GM12878 (cell line): ENCODE measurements around the gene B9D1. TPM values are rescaled to one million over a fixed set of nuclear protein-coding genes. Genes with fewer than 3 reads are reported as not detected.

Source experiments
- BCLAF1 ChIP-seq: fragments of 450-650 bp; IDR thresholded peaks from 2 replicates; pipeline ENCODE4 v1.6.1; 2017; ENCODE audit warnings: antibody characterized with exemption, mild to moderate bottlenecking, moderate library complexity
- CBX5 ChIP-seq: sonication (generic); IDR thresholded peaks from 2 replicates; pipeline ENCODE4 v1.6.1; 2016; ENCODE audit warnings: low read depth, moderate library complexity, mild to moderate bottlenecking, inconsistent platforms
- FOS ChIP-seq: IDR thresholded peaks from 3 replicates; pipeline ENCODE4 v1.6.1; 2011; ENCODE audit warnings: borderline replicate concordance; ENCODE audit not compliant: insufficient read length; ENCODE audit errors: extremely low read depth
- FOXM1 ChIP-seq: IDR thresholded peaks from 2 replicates; pipeline ENCODE4 v1.6.1; 2012; ENCODE audit warnings: low read depth, mild to moderate bottlenecking, inconsistent platforms, low read length, moderate library complexity
- HSF1 ChIP-seq: fragments of 150-350 bp; IDR thresholded peaks from 2 replicates; pipeline ENCODE4 v1.6.1; 2014; ENCODE audit warnings: mild to moderate bottlenecking, low read depth, low read length
- JUND ChIP-seq: IDR thresholded peaks from 2 replicates; pipeline ENCODE4 v1.6.1; 2012; ENCODE audit warnings: low read depth, mild to moderate bottlenecking, low read length, improper control_type of control experiment, moderate library complexity
- KAT2A ChIP-seq: conservative IDR thresholded peaks from 2 replicates; pipeline ENCODE4 v1.6.1; 2011; ENCODE audit warnings: low read depth, low read length; ENCODE audit not compliant: control insufficient read depth
- KDM1A ChIP-seq: fragments of 200-600 bp; sonication (generic); IDR thresholded peaks from 2 replicates; pipeline ENCODE4 v1.6.1; 2016; ENCODE audit warnings: borderline replicate concordance
- MYC ChIP-seq: IDR thresholded peaks from 2 replicates; pipeline ENCODE4 v1.6.1; 2011; ENCODE audit warnings: mild to moderate bottlenecking, low read length, moderate library complexity, inconsistent platforms; ENCODE audit not compliant: insufficient read depth, insufficient replicate concordance, insufficient read length, severe bottlenecking
- NBN ChIP-seq: fragments of 450-650 bp; IDR thresholded peaks from 2 replicates; pipeline ENCODE4 v1.6.1; 2016
- POLR2AphosphoS5 ChIP-seq: IDR thresholded peaks from 2 replicates; pipeline ENCODE4 v1.6.1; 2011; ENCODE audit warnings: mild to moderate bottlenecking, low read length, inconsistent platforms
- RELB ChIP-seq: fragments of 450-650 bp; IDR thresholded peaks from 2 replicates; pipeline ENCODE4 v1.6.1; 2017; ENCODE audit warnings: low read depth, mild to moderate bottlenecking, moderate library complexity
- SIN3A ChIP-seq: IDR thresholded peaks from 2 replicates; pipeline ENCODE4 v1.6.1; 2012; ENCODE audit warnings: low read depth, low read length, improper control_type of control experiment
- TAF1 ChIP-seq: IDR thresholded peaks from 2 replicates; pipeline ENCODE4 v1.6.1; 2011; ENCODE audit warnings: mild to moderate bottlenecking, low read depth, low read length, borderline replicate concordance
- WRNIP1 ChIP-seq: IDR thresholded peaks from 2 replicates; pipeline ENCODE4 v1.6.1; 2011; ENCODE audit warnings: low read depth, low read length, improper control_type of control experiment, borderline replicate concordance
- ZBTB11 ChIP-seq: fragments of 450-650 bp; formaldehyde crosslinking; IDR thresholded peaks from 2 replicates; pipeline ENCODE4 v1.5.0; 2022; ENCODE audit warnings: mild to moderate bottlenecking, missing genetic modification characterization
- ZNF384 ChIP-seq: IDR thresholded peaks from 2 replicates; pipeline ENCODE4 v1.6.1; 2012; ENCODE audit warnings: low read depth, mild to moderate bottlenecking, low read length, improper control_type of control experiment, borderline replicate concordance
- polyA plus RNA-seq, 11 experiments: library from polyadenylated mRNA; depleted of rRNA in 4 of 11; unstranded in 6 of 11; stranded (reverse) in 5 of 11; fragments of >200 nt; fragmentation: Nextera tagmentation in 4 of 11; fragmentation: Illumina TruSeq in 1 of 11; extraction: Ambion mirVana in 4 of 11; extraction: Trizol in 1 of 11; gene quantifications; 1 replicate in 1 of 11; 2 replicates in 10 of 11; pipeline versions ENCODE4 v1.2.1 to v1.2.3, GENCODE V29; 2011 to 2016; ENCODE audit warnings: inconsistent platforms in 2 of 11, missing spikeins in 2 of 11, low read depth in 1 of 11
- total RNA-seq, 4 experiments: library from RNA; depleted of rRNA in 3 of 4; stranded (reverse); fragments of >200 nt in 3 of 4; fragmentation: Illumina TruSeq in 1 of 4; extraction: Trizol in 1 of 4; gene quantifications; 2 replicates each; pipeline versions ENCODE4 v1.2.1 to v1.2.3, GENCODE V29; 2013 to 2021
- TF ChIP-seq, protein P1 (sequence below): fragments of 450-650 bp; IDR thresholded peaks from 2 replicates; pipeline ENCODE4 v1.6.1; 2016; ENCODE audit warnings: mild to moderate bottlenecking

B9D1 gene
- total and polyA plus RNA-seq, 10 of the 15 experiments (the other 5 are each of a cell fraction or from before 2014, with no cell fraction given), result 5.9 to 18.3 (median 9.8) TPM

GRCh38 chr17:19306160-19307111, 56.1 kb downstream of the B9D1 start (continued):
- TF ChIP-seq MYC (no peak), SIN3A (no peak), BCLAF1 (no peak), KAT2A (no peak), ZNF384 (no peak), CBX5 (no peak), WRNIP1 (no peak), ZBTB11 (CRISPR knock-in tag) (no peak), FOS (no peak), JUND (no peak), HSF1 (no peak), KDM1A (no peak), POLR2AphosphoS5 (peak; percentile 56), RELB (peak; percentile 59; the same call in 1 of the 2 replicates), FOXM1 (0 out of 2 replicates have a peak, but pooled peaks have one; percentile 59), TAF1 (no peak), NBN (peak; percentile 81)
- TF ChIP-seq, protein P1, sequence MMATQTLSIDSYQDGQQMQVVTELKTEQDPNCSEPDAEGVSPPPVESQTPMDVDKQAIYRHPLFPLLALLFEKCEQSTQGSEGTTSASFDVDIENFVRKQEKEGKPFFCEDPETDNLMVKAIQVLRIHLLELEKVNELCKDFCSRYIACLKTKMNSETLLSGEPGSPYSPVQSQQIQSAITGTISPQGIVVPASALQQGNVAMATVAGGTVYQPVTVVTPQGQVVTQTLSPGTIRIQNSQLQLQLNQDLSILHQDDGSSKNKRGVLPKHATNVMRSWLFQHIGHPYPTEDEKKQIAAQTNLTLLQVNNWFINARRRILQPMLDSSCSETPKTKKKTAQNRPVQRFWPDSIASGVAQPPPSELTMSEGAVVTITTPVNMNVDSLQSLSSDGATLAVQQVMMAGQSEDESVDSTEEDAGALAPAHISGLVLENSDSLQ, result peak; percentile 83
